Gastrocnemius medialis (tissue), 4 donors: Measurements from ENCODE around the gene COQ3. TPM values are rescaled to one million over a fixed set of nuclear protein-coding genes. Genes with fewer than 3 reads are reported as not detected.

ENCODE experiments used
- ATAC-seq, 2 donors: fragments of 150-250 bp; one replicate each; pipeline ENCODE4 v1.9.1; 2016
- DNase-seq, 2 donors: peaks; one replicate each; pipeline ENCODE4 v3.0.0-alpha.2; 2019
- H3K27ac ChIP-seq, 4 donors: fragments of 200-600 bp; sonication (generic); 1 replicate in 1 of 4; 2 replicates in 3 of 4; pipeline ENCODE4 v1.5.1; 2016 to 2018; ENCODE audit warnings: mild to moderate bottlenecking in 2 of 4, moderate library complexity in 1 of 4
- H3K27me3 ChIP-seq, 3 donors: fragments of 200-600 bp; sonication (generic) in 2 of 3; 1 replicate in 1 of 3; 2 replicates in 2 of 3; pipeline versions ENCODE4 v1.5.1 to v1.6.0; 2016 to 2019; ENCODE audit warnings: mild to moderate bottlenecking in 1 of 3, moderate library complexity in 1 of 3
- H3K36me3 ChIP-seq, 2 donors: fragments of 200-600 bp; sonication (generic) in 1 of 2; one replicate each; pipeline ENCODE4 v1.5.1; 2017 to 2018
- H3K4me1 ChIP-seq, 2 donors: fragments of 200-600 bp; sonication (generic) in 1 of 2; one replicate each; pipeline ENCODE4 v1.5.1; 2016 to 2017; ENCODE audit warnings: mild to moderate bottlenecking in 2 of 2
- H3K4me3 ChIP-seq, 4 donors: fragments of 200-600 bp; sonication (generic) in 3 of 4; 1 replicate in 1 of 4; 2 replicates in 3 of 4; pipeline ENCODE4 v1.5.1; 2016 to 2019; ENCODE audit warnings: mild to moderate bottlenecking in 2 of 4
- H3K9me3 ChIP-seq, 3 donors: fragments of 200-600 bp; sonication (generic) in 2 of 3; 1 replicate in 1 of 3; 2 replicates in 2 of 3; pipeline ENCODE4 v1.5.1; 2016 to 2019
- POLR2A ChIP-seq, 2 donors: fragments of 450-650 bp; IDR thresholded peaks; one replicate each; pipeline ENCODE4 v1.6.1; 2017; ENCODE audit warnings: antibody characterized with exemption in 2 of 2, mild to moderate bottlenecking in 2 of 2, moderate library complexity in 2 of 2
- in situ Hi-C, 4 donors: fragments of 200-750 bp; cut with MboI; loops; one replicate each; pipeline versions ENCODE4 v1.15.0 to v1.8.0; 2017; ENCODE audit warnings: low sequenced_read_pairs in 4 of 4
- intact Hi-C: fragments of 100-400 bp; cut with DNase I; formaldehyde crosslinking; loops from one replicate; pipeline ENCODE4 v1.15.1; 2023; ENCODE audit warnings: low total_unique reads
- total RNA-seq, 4 donors: library from RNA; depleted of rRNA; stranded (reverse); fragments of >200 nt; gene quantifications; one replicate each; pipeline versions ENCODE4 v1.1.0 to v1.2.3, GENCODE V29; 2016
- TF ChIP-seq, protein P1 (sequence below), 5 experiments: fragments of 450-650 bp in 3 of 5; fragments of 200-600 bp in 2 of 5; sonication (generic) in 2 of 5; IDR thresholded peaks in 4 of 5; conservative IDR thresholded peaks in 1 of 5; 1 replicate in 4 of 5; 2 replicates in 1 of 5; pipeline ENCODE4 v1.5.1; 2016 to 2019; ENCODE audit warnings: antibody characterized with exemption in 5 of 5, mild to moderate bottlenecking in 3 of 5, moderate library complexity in 3 of 5

Gene COQ3
- total RNA-seq, 4 donors from 2014 or later: 4.2 to 11.4 (median 7.3) TPM

DNA sequence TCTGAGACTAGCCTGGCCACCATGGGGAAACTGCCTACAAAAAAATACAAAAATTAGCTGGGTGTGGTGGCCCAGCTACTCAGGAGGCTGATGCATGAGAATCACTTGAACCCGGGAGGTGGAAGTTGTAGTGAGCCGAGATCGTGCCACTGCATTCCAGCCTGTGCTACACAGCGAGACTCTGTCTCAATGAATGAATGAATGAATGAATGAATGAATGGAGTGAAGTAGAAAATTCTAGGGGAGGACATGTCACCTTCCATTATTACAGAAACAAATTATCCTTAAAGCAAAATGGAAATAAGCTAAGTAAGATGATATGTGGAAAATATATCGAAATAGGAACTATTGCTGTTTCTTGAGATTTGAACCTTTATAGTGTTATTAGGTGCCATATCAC, 34.0 kb upstream of the COQ3 start:
- ATAC-seq: no peak
- intact Hi-C loops: loop anchor here (10.0 kb wide), 1 partner anchor 483 kb away; the partner anchor contains the start of gene FBXL4

DNA sequence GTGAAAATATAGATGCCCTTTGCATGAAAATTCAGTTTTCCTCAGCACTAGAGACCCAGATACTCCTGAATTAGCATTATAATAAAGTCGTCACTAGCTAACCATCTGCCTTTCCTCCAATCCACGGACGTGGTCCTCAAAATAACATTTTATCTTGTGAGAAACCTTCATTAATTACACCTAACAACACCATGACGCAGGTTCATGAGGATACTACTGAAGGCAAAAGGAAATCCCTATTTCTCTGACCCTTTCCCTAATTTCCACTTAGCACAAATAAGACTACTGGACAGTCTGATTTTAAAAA, 32.4 kb upstream of the COQ3 start:
- Histone ChIP-seq H3K9me3 (no peaks in the 10 kb centered on the region), H3K27me3 (no peaks in the 10 kb centered on the region), H3K27ac (peak overlapping the region; percentile 94 to 97 (median 94)), H3K36me3 (peaks cover 0 to 6% of the 10 kb centered on the region in 2 donors), H3K4me3 (peak overlapping the region; percentile 76 to 88 (median 84)), H3K4me1 (peaks cover 44 to 47% of the 10 kb centered on the region in 2 donors)
- DNase-seq (no peak), ATAC-seq (no peak)
- no peak for TF ChIP-seq POLR2A (IDR thresholded peaks at IDR 0.05)
- TF ChIP-seq, protein P1, sequence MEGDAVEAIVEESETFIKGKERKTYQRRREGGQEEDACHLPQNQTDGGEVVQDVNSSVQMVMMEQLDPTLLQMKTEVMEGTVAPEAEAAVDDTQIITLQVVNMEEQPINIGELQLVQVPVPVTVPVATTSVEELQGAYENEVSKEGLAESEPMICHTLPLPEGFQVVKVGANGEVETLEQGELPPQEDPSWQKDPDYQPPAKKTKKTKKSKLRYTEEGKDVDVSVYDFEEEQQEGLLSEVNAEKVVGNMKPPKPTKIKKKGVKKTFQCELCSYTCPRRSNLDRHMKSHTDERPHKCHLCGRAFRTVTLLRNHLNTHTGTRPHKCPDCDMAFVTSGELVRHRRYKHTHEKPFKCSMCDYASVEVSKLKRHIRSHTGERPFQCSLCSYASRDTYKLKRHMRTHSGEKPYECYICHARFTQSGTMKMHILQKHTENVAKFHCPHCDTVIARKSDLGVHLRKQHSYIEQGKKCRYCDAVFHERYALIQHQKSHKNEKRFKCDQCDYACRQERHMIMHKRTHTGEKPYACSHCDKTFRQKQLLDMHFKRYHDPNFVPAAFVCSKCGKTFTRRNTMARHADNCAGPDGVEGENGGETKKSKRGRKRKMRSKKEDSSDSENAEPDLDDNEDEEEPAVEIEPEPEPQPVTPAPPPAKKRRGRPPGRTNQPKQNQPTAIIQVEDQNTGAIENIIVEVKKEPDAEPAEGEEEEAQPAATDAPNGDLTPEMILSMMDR (IDR thresholded peaks at IDR 0.05 in 4 of 5, conservative IDR thresholded peaks at IDR 0.05 in 1 of 5): no peak
- in situ Hi-C loops: loop anchor here in 1 of 4 donors (10.0 kb wide), 1 partner anchor 88 kb away; the partner anchor contains the start of gene USP45
- intact Hi-C loops: loop anchor here (10.0 kb wide), 1 partner anchor 482 kb away; the partner anchor contains the start of gene FBXL4

More for the DNA sequence above, 34.0 kb upstream of the COQ3 start:
- Histone ChIP-seq H3K9me3 (no peaks in the 10 kb centered on the region), H3K36me3 (peaks cover 0 to 6% of the 10 kb centered on the region in 2 donors), H3K4me3 (no peak overlapping the region), H3K27me3 (no peaks in the 10 kb centered on the region), H3K27ac (no peak overlapping the region), H3K4me1 (peaks cover 29 to 31% of the 10 kb centered on the region in 2 donors)
- TF ChIP-seq POLR2A (IDR thresholded peaks at IDR 0.05): no peak
- TF ChIP-seq, protein P1 (IDR thresholded peaks at IDR 0.05 in 4 of 5, conservative IDR thresholded peaks at IDR 0.05 in 1 of 5): no peak
- DNase-seq: no peak
- in situ Hi-C loops: loop anchor here in 1 of 4 donors (10.0 kb wide), 1 partner anchor 87 kb away; the partner anchor contains the start of gene USP45

DNA sequence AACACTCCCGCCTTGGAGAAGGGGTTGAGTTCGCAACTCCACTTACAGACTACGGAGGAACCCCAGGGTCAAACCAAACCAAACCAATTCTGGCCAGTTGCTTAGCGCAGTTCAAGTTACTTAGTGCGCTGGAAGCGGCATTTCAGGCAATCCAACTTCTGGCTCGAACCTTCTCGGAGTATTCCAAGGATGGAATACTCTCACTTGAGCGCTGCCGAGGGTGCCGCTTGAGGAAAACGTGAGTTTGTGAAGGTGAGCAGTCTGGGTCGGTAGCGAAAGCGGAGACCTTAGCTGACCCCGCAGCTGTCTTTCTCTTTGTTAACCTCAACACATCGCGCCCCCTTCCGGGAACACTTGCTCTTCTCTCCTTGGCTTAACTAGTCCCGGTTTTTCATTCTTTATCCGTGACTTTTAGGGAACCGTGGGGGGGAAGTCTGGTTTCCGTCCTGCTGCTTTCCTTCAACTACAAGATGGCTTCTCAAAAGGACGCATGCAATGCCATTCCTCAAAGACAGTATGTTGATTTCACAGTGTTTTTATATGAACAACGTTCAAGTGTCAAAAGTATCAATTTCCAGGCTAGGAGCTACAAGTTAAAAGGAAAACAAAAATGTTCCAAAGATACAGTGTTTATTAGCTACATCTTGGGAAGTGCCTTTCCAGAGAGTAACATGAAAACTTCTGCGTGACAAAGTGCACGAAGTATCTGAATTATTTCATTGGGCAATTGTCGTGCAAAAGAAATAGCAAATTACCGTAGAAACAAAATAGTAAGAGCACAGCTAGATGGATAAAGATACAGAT, 31.9 kb upstream of the COQ3 start:
- in situ Hi-C loops (loop anchor here in 1 of 4 donors (10.0 kb wide), 1 partner anchor 89 kb away; the partner anchor contains the start of gene USP45), intact Hi-C loops (loop anchor here (2.0 to 10.0 kb wide), 4 partner anchors 33 to 481 kb away; partner anchors contain the start of genes FBXL4 and USP45)
- H3K36me3 ChIP-seq: peaks cover 0 to 2% of the 10 kb centered on the region in 2 donors
- peak; percentile 73 to 90 for DNase-seq
- no peaks in the 10 kb centered on the region for H3K27me3 ChIP-seq
- peak; percentile 79 to 81 for ATAC-seq
- no peak for TF ChIP-seq POLR2A (IDR thresholded peaks at IDR 0.05)
- TF ChIP-seq, protein P1 (IDR thresholded peaks at IDR 0.05 in 4 of 5, conservative IDR thresholded peaks at IDR 0.05 in 1 of 5): peak in 4 of 5 experiments; percentile 32 to 53 (median 43)
- peak overlapping the region; percentile 76 to 88 (median 84) for H3K4me3 ChIP-seq
- no peaks in the 10 kb centered on the region for H3K9me3 ChIP-seq
- peak overlapping the region; percentile 94 to 97 (median 94) for H3K27ac ChIP-seq
- H3K4me1 ChIP-seq: peaks cover 49 to 53% of the 10 kb centered on the region in 2 donors

DNA sequence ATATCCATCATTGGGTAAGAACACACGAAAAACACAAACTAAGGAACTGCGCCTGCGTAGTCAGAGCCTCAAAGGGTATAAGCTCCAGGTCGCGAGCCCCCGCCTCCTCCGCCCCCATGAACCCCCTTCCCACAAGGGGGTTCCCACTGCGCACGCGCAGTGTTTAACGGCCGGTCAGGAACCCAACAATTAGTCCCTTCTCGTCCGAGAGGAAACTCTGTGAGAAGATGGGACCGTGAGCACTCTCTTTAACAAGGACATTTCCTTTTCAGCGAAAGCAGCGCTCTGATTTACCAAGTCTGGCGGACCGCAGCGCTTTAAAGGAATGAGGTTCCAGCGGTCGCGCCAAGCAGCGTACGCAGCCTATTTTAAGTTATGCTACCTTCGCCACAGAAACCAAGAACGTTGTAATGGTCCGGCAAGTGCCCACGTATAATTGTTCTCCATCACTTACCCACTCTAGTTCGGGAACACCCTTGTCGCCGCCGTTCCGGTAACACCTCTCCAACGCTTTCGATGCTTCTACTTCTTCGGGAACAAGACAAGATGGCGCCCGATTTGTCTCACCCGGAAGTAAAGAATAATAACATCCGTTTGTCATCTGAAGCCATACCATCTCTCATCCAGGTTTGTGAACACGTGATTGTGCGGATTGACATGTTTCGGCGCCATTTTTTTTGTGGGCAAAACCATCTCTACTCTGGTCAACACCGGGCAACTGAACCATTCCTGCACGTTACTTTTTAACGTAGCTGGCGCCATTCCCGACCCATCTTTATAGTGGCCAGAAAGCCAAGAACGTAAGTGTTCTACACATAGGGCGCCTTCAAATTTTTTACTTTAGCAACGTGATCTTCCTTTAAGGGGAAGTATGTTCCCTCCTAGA, 31.0 kb upstream of the COQ3 start, which contains the start of gene PNISR:
Gene PNISR (minus strand): TSS at position 548 of the 886 bp plus-strand sequence. CDS start 10,649 bp downstream, outside the sequence.
- ATAC-seq (peak; percentile 95 to 97), DNase-seq (peak; percentile 94)
- peaks cover 58 to 61% of the 10 kb centered on the region in 2 donors for H3K4me1 ChIP-seq
- no peaks in the 10 kb centered on the region for H3K27me3 ChIP-seq
- H3K9me3 ChIP-seq: no peaks in the 10 kb centered on the region
- intact Hi-C loops (loop anchor here (2.0 to 10.0 kb wide), 5 partner anchors 32 to 480 kb away; partner anchors contain the start of genes CCNC, FBXL4 and USP45), in situ Hi-C loops (loop anchor here in 1 of 4 donors (10.0 kb wide), 1 partner anchor 90 kb away; the partner anchor contains the start of gene USP45)
- H3K4me3 ChIP-seq: peak within 1 kb of the TSS; percentile 76 to 88 (median 84)
- TF ChIP-seq POLR2A (IDR thresholded peaks at IDR 0.05): peak; percentile 44 to 49
- TF ChIP-seq, protein P1 (IDR thresholded peaks at IDR 0.05 in 4 of 5, conservative IDR thresholded peaks at IDR 0.05 in 1 of 5): no peak
- H3K27ac ChIP-seq: peak within 1 kb of the TSS; percentile 94 to 97 (median 94)
- no peaks in the 10 kb centered on the region for H3K36me3 ChIP-seq
